Naive B cell (primary cell): ENCODE measurements around the gene NHLH2. TPM values are rescaled to one million over a fixed set of nuclear protein-coding genes. Genes with fewer than 3 reads are reported as not detected.

Source experiments
- ATAC-seq, 2 donors: fragments of 150-1000 bp; cut with Tn5 transposase; 2 replicates each; pipeline ENCODE4 v1.10.0; 2021; ENCODE audit warnings: low read depth in 2 of 2, mild to moderate bottlenecking in 2 of 2, moderate library complexity in 2 of 2
- DNase-seq: peaks from one replicate; pipeline ENCODE4 v3.0.0; 2022
- H3K27ac Mint-ChIP-seq, 6 donors: one replicate each; pipeline ENCODE4 v1.8.0; 2020 to 2022; ENCODE audit warnings: mild to moderate bottlenecking in 6 of 6, mixed read lengths in 6 of 6, moderate library complexity in 5 of 6, inconsistent platforms in 2 of 6
- H3K27me3 Mint-ChIP-seq, 3 donors: one replicate each; pipeline ENCODE4 v1.8.0; 2021 to 2022; ENCODE audit warnings: mixed read lengths in 3 of 3, mild to moderate bottlenecking in 1 of 3
- H3K36me3 Mint-ChIP-seq, 2 donors: one replicate each; pipeline ENCODE4 v1.8.0; 2020 to 2022; ENCODE audit warnings: mixed read lengths in 2 of 2, inconsistent platforms in 1 of 2, mild to moderate bottlenecking in 1 of 2
- H3K4me1 Mint-ChIP-seq, 3 donors: one replicate each; pipeline ENCODE4 v1.8.0; 2020 to 2022; ENCODE audit warnings: mixed read lengths in 3 of 3, inconsistent platforms in 1 of 3, mild to moderate bottlenecking in 1 of 3, moderate library complexity in 1 of 3
- H3K4me3 Mint-ChIP-seq, 8 donors: one replicate each; pipeline ENCODE4 v1.8.0; 2020 to 2022; ENCODE audit warnings: mild to moderate bottlenecking in 8 of 8, mixed read lengths in 8 of 8, moderate library complexity in 8 of 8, inconsistent platforms in 2 of 8
- H3K9me3 Mint-ChIP-seq, 7 donors: one replicate each; pipeline ENCODE4 v1.8.0; 2020 to 2022; ENCODE audit warnings: mixed read lengths in 7 of 7, mild to moderate bottlenecking in 5 of 7, inconsistent platforms in 2 of 7, moderate library complexity in 1 of 7
- polyA plus RNA-seq, 6 donors: library from polyadenylated mRNA; unstranded; fragments of 300-500 nt; fragmentation: Illumina TruSeq; gene quantifications; one replicate each; pipeline ENCODE4 v1.2.3, GENCODE V29; 2021; ENCODE audit warnings: low read depth in 6 of 6

Gene NHLH2
- polyA plus RNA-seq, 6 donors from 2014 or later = not detected

- peaks cover 73 to 82% (median 77%) of the 10 kb centered on the region in 3 donors for H3K27me3 Mint-ChIP-seq
- H3K4me1 Mint-ChIP-seq = peaks cover 0 to 4% (median 4%) of the 10 kb centered on the region in 3 donors
- no peak for DNase-seq
- H3K36me3 Mint-ChIP-seq = no peaks in the 10 kb centered on the region
- H3K4me3 Mint-ChIP-seq = peak overlapping the region in 1 of 8 donors; percentile 42
- peaks cover 0 to 6% (median 0%) of the 10 kb centered on the region in 7 donors for H3K9me3 Mint-ChIP-seq
- no peak overlapping the region for H3K27ac Mint-ChIP-seq
- ATAC-seq = no peak
These were observed 8.3 kb downstream of the NHLH2 start for GRCh38 chr1:115832651-115833050.

GRCh38 chr1:115830963-115831362 is 10.0 kb downstream of the NHLH2 start:
- ATAC-seq = no peak
- Mint-ChIP-seq H3K4me1 (peaks cover 0 to 4% (median 2%) of the 10 kb centered on the region in 3 donors), H3K27ac (no peak overlapping the region), H3K4me3 (no peak overlapping the region), H3K36me3 (no peaks in the 10 kb centered on the region), H3K27me3 (peaks cover 74 to 83% (median 79%) of the 10 kb centered on the region in 3 donors), H3K9me3 (peaks cover 0 to 6% (median 2%) of the 10 kb centered on the region in 7 donors)
- DNase-seq = no peak

- Mint-ChIP-seq H3K4me3 (no peak overlapping the region), H3K27ac (no peak overlapping the region), H3K9me3 (peaks cover 0 to 6% (median 2%) of the 10 kb centered on the region in 7 donors), H3K4me1 (peaks cover 0 to 4% (median 2%) of the 10 kb centered on the region in 3 donors), H3K27me3 (peaks cover 70 to 89% (median 85%) of the 10 kb centered on the region in 3 donors), H3K36me3 (no peaks in the 10 kb centered on the region)
- no peak for DNase-seq
- ATAC-seq = no peak
These were observed 11.0 kb downstream of the NHLH2 start for GRCh38 chr1:115829947-115830346.

GRCh38 chr1:115829023-115829674 is 11.8 kb downstream of the NHLH2 start:
- H3K27me3 Mint-ChIP-seq = peaks cover 62 to 88% (median 77%) of the 10 kb centered on the region in 3 donors
- H3K4me1 Mint-ChIP-seq = peaks cover 0 to 4% (median 2%) of the 10 kb centered on the region in 3 donors
- peak overlapping the region in 7 of 8 donors; percentile 54 to 76 (median 65) for H3K4me3 Mint-ChIP-seq
- ATAC-seq (no peak), DNase-seq (no peak)
- peaks cover 0 to 5% (median 1%) of the 10 kb centered on the region in 7 donors for H3K9me3 Mint-ChIP-seq
- H3K36me3 Mint-ChIP-seq = no peaks in the 10 kb centered on the region
- H3K27ac Mint-ChIP-seq = peak overlapping the region in 1 of 6 donors; percentile 79

- Mint-ChIP-seq H3K4me3 (peak overlapping the region; percentile 55 to 76 (median 64)), H3K4me1 (peaks cover 0 to 4% (median 2%) of the 10 kb centered on the region in 3 donors), H3K27me3 (peaks cover 55 to 82% (median 69%) of the 10 kb centered on the region in 3 donors), H3K9me3 (peaks cover 0 to 3% (median 0%) of the 10 kb centered on the region in 7 donors), H3K27ac (peak overlapping the region in 2 of 6 donors; percentile 74 to 79), H3K36me3 (no peaks in the 10 kb centered on the region)
- DNase-seq (no peak), ATAC-seq (peak; percentile 23 to 34)
These were observed 12.6 kb downstream of the NHLH2 start for GRCh38 chr1:115828101-115829022.

GRCh38 chr1:115827452-115828044 is 13.4 kb downstream of the NHLH2 start:
- H3K4me1 Mint-ChIP-seq = peaks cover 0 to 4% (median 2%) of the 10 kb centered on the region in 3 donors
- DNase-seq (no peak), ATAC-seq (no peak)
- peaks cover 53 to 74% (median 63%) of the 10 kb centered on the region in 3 donors for H3K27me3 Mint-ChIP-seq
- peak overlapping the region in 2 of 8 donors; percentile 34 to 65 for H3K4me3 Mint-ChIP-seq
- H3K36me3 Mint-ChIP-seq = no peaks in the 10 kb centered on the region
- no peak overlapping the region for H3K27ac Mint-ChIP-seq
- H3K9me3 Mint-ChIP-seq = peaks cover 0 to 6% (median 0%) of the 10 kb centered on the region in 7 donors

GRCh38 chr1:115826628-115827027 is 14.3 kb downstream of the NHLH2 start:
- peaks cover 49 to 65% (median 60%) of the 10 kb centered on the region in 3 donors for H3K27me3 Mint-ChIP-seq
- H3K36me3 Mint-ChIP-seq = no peaks in the 10 kb centered on the region
- H3K27ac Mint-ChIP-seq = peak overlapping the region in 1 of 6 donors; percentile 59

GRCh38 chr1:115822117-115822516 is 18.8 kb downstream of the NHLH2 start:
- ATAC-seq (no peak), DNase-seq (no peak)
- Mint-ChIP-seq H3K9me3 (peaks cover 0 to 9% (median 0%) of the 10 kb centered on the region in 7 donors), H3K27me3 (peaks cover 19 to 24% (median 20%) of the 10 kb centered on the region in 3 donors), H3K4me1 (no peaks in the 10 kb centered on the region), H3K4me3 (no peak overlapping the region), H3K36me3 (no peaks in the 10 kb centered on the region), H3K27ac (no peak overlapping the region)

More at GRCh38 chr1:115826628-115827027, 14.3 kb downstream of the NHLH2 start:
- DNase-seq (no peak), ATAC-seq (no peak)
- Mint-ChIP-seq H3K4me1 (peaks cover 0 to 4% (median 2%) of the 10 kb centered on the region in 3 donors), H3K4me3 (no peak overlapping the region), H3K9me3 (peaks cover 0 to 9% (median 0%) of the 10 kb centered on the region in 7 donors)

- H3K4me3 Mint-ChIP-seq = no peak overlapping the region
- H3K4me1 Mint-ChIP-seq = no peaks in the 10 kb centered on the region
- no peaks in the 10 kb centered on the region for H3K36me3 Mint-ChIP-seq
- H3K27me3 Mint-ChIP-seq = peaks cover 5 to 21% (median 14%) of the 10 kb centered on the region in 3 donors
- ATAC-seq (no peak), DNase-seq (no peak)
- peaks cover 0 to 4% (median 0%) of the 10 kb centered on the region in 7 donors for H3K9me3 Mint-ChIP-seq
- H3K27ac Mint-ChIP-seq = no peak overlapping the region
These were observed 25.2 kb downstream of the NHLH2 start for GRCh38 chr1:115815694-115816093.

- no peak for DNase-seq
- Mint-ChIP-seq H3K9me3 (peaks cover 0 to 4% (median 0%) of the 10 kb centered on the region in 7 donors), H3K4me3 (no peak overlapping the region), H3K27me3 (peaks cover 5 to 21% (median 14%) of the 10 kb centered on the region in 3 donors), H3K27ac (no peak overlapping the region), H3K4me1 (no peaks in the 10 kb centered on the region), H3K36me3 (no peaks in the 10 kb centered on the region)
- ATAC-seq = no peak
These were observed 26.1 kb downstream of the NHLH2 start for GRCh38 chr1:115814685-115815398.

- Mint-ChIP-seq H3K4me1 (no peaks in the 10 kb centered on the region), H3K27ac (no peak overlapping the region), H3K4me3 (no peak overlapping the region), H3K36me3 (no peaks in the 10 kb centered on the region), H3K27me3 (peaks cover 0 to 23% (median 21%) of the 10 kb centered on the region in 3 donors), H3K9me3 (no peaks in the 10 kb centered on the region)
- ATAC-seq (no peak), DNase-seq (no peak)
These were observed 27.2 kb downstream of the NHLH2 start for GRCh38 chr1:115813727-115814126.

GRCh38 chr1:115811140-115811828 is 29.6 kb downstream of the NHLH2 start:
- DNase-seq (no peak), ATAC-seq (no peak)
- peaks cover 0 to 43% (median 27%) of the 10 kb centered on the region in 3 donors for H3K27me3 Mint-ChIP-seq
- H3K27ac Mint-ChIP-seq = peak overlapping the region in 1 of 6 donors; percentile 40
- no peaks in the 10 kb centered on the region for H3K36me3 Mint-ChIP-seq
- no peaks in the 10 kb centered on the region for H3K4me1 Mint-ChIP-seq
- H3K4me3 Mint-ChIP-seq = no peak overlapping the region
- no peaks in the 10 kb centered on the region for H3K9me3 Mint-ChIP-seq
